Endodermal cell (in vitro differentiated cells): Measurements from ENCODE around the gene RAB28. TPM values are rescaled to one million over a fixed set of nuclear protein-coding genes. Genes with fewer than 3 reads are reported as not detected.

ENCODE experiments used
- DNase-seq: peaks from one replicate; pipeline ENCODE4 v3.0.0-alpha.2; 2017
- H3K27ac ChIP-seq: 2 replicates; pipeline ENCODE4 v1.5.1; 2013; ENCODE audit warnings: mild to moderate bottlenecking, low read depth, low read length, moderate library complexity
- H3K27me3 ChIP-seq: 2 replicates; pipeline ENCODE4 v1.6.1; 2013; ENCODE audit warnings: mild to moderate bottlenecking, low read length, moderate library complexity; ENCODE audit not compliant: insufficient read depth, control insufficient read depth, poor library complexity, severe bottlenecking
- H3K36me3 ChIP-seq: 2 replicates; pipeline ENCODE4 v1.7.0; 2013; ENCODE audit warnings: mild to moderate bottlenecking, low read length, moderate library complexity; ENCODE audit not compliant: control insufficient read depth, insufficient read depth
- H3K4me1 ChIP-seq: one replicate; pipeline ENCODE4 v1.7.0; 2013; ENCODE audit warnings: low read length; ENCODE audit not compliant: control insufficient read depth, insufficient read depth
- H3K4me3 ChIP-seq: 2 replicates; pipeline ENCODE4 v1.5.1; 2013; ENCODE audit warnings: mild to moderate bottlenecking, low read length, moderate library complexity
- H3K9ac ChIP-seq: 2 replicates; pipeline ENCODE4 v1.6.1; 2013; ENCODE audit warnings: mild to moderate bottlenecking, low read length, moderate library complexity; ENCODE audit not compliant: poor library complexity, severe bottlenecking; ENCODE audit errors: extremely low read depth
- H3K9me3 ChIP-seq: 2 replicates; pipeline ENCODE4 v1.6.1; 2013; ENCODE audit warnings: mild to moderate bottlenecking, low read length, moderate library complexity; ENCODE audit not compliant: control insufficient read depth
- H3K27ac Mint-ChIP-seq: 2 replicates; pipeline ENCODE4 v1.8.0; 2020; ENCODE audit warnings: mixed read lengths
- H3K27me3 Mint-ChIP-seq: 2 replicates; pipeline ENCODE4 v1.8.0; 2021; ENCODE audit warnings: mild to moderate bottlenecking, mixed read lengths; ENCODE audit not compliant: insufficient read depth
- H3K36me3 Mint-ChIP-seq: 2 replicates; pipeline ENCODE4 v1.8.0; 2020; ENCODE audit warnings: low read depth, mixed read lengths
- H3K4me1 Mint-ChIP-seq: 2 replicates; pipeline ENCODE4 v1.8.0; 2020; ENCODE audit warnings: mixed read lengths
- H3K4me3 Mint-ChIP-seq: 2 replicates; pipeline ENCODE4 v1.8.0; 2020; ENCODE audit warnings: mild to moderate bottlenecking, moderate library complexity, mixed read lengths
- H3K9me3 Mint-ChIP-seq: 2 replicates; pipeline ENCODE4 v1.8.0; 2020; ENCODE audit warnings: mild to moderate bottlenecking, mixed read lengths
- WGBS, 2 experiments: methylation state at CpG; one replicate each; pipeline versions ENCODE4 v1.1.5 to v1.1.7; 2013; ENCODE audit warnings: missing lambda C conversion rate in 2 of 2, mixed read lengths in 1 of 2; ENCODE audit not compliant: insufficient coverage in 1 of 2, insufficient read length in 1 of 2; 5-methylcytosine and 5-hydroxymethylcytosine counted together
- total RNA-seq, 2 donors: library from RNA; stranded (reverse); fragmentation: NEBNext Ultra II Directional in 1 of 2; extraction: Animal tissue kit (Norgen Biotek cat#: 25700) in 1 of 2; gene quantifications; 2 replicates in 1 of 2; 3 replicates in 1 of 2; pipeline ENCODE4 v1.2.1, GENCODE V29; 2021
- TF ChIP-seq, protein P1 (sequence below): fragments of 200-600 bp; sonication (generic); conservative IDR thresholded peaks from 2 replicates; pipeline ENCODE4 v1.5.0; 2021; ENCODE audit warnings: antibody characterized with exemption, mild to moderate bottlenecking

Gene RAB28
- total RNA-seq, 2 donors from 2014 or later: 24.6 to 25.7 TPM

DNA sequence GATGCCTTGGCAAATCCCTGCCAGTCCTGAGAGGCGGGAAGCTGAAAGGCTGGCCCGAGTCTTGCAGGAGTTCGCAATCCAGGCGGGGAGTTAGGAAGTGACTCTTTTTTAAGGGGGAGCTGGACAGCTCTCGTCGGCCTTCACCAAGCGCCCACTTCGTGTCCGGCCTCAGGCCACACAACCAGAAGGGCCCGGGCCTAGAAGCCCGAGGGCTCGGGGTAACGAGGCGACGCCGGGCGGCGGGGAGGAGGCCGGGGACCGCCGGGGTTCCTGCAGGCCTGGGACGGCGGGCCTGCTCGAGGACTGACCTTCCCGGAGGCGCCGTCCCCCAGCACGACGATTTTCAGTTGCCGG, 395 bp downstream of the RAB28 start:
- TF ChIP-seq, protein P1, sequence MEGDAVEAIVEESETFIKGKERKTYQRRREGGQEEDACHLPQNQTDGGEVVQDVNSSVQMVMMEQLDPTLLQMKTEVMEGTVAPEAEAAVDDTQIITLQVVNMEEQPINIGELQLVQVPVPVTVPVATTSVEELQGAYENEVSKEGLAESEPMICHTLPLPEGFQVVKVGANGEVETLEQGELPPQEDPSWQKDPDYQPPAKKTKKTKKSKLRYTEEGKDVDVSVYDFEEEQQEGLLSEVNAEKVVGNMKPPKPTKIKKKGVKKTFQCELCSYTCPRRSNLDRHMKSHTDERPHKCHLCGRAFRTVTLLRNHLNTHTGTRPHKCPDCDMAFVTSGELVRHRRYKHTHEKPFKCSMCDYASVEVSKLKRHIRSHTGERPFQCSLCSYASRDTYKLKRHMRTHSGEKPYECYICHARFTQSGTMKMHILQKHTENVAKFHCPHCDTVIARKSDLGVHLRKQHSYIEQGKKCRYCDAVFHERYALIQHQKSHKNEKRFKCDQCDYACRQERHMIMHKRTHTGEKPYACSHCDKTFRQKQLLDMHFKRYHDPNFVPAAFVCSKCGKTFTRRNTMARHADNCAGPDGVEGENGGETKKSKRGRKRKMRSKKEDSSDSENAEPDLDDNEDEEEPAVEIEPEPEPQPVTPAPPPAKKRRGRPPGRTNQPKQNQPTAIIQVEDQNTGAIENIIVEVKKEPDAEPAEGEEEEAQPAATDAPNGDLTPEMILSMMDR: no peak
- WGBS, 2 experiments: 0% methylated on average over 4 to 30 of the region's 30 CpGs
- peak overlapping the region; percentile 94 for H3K27ac Mint-ChIP-seq
- peaks cover 14% of the 10 kb centered on the region for H3K4me1 Mint-ChIP-seq
- H3K9me3 ChIP-seq: peaks cover 10% of the 10 kb centered on the region
- peaks cover 8% of the 10 kb centered on the region for H3K9me3 Mint-ChIP-seq
- peaks cover 3% of the 10 kb centered on the region for H3K27me3 Mint-ChIP-seq
- H3K27me3 ChIP-seq: no peaks in the 10 kb centered on the region
- H3K36me3 Mint-ChIP-seq: no peaks in the 10 kb centered on the region
- H3K4me3 ChIP-seq: peak overlapping the region; percentile 93
- H3K4me1 ChIP-seq: no peaks in the 10 kb centered on the region
- peaks cover under 1% of the 10 kb centered on the region for H3K36me3 ChIP-seq
- peak; percentile 87 for DNase-seq
- H3K4me3 Mint-ChIP-seq: peak overlapping the region; percentile 87
- peak overlapping the region; percentile 99 for H3K27ac ChIP-seq
- H3K9ac ChIP-seq: peak overlapping the region; percentile 69

DNA sequence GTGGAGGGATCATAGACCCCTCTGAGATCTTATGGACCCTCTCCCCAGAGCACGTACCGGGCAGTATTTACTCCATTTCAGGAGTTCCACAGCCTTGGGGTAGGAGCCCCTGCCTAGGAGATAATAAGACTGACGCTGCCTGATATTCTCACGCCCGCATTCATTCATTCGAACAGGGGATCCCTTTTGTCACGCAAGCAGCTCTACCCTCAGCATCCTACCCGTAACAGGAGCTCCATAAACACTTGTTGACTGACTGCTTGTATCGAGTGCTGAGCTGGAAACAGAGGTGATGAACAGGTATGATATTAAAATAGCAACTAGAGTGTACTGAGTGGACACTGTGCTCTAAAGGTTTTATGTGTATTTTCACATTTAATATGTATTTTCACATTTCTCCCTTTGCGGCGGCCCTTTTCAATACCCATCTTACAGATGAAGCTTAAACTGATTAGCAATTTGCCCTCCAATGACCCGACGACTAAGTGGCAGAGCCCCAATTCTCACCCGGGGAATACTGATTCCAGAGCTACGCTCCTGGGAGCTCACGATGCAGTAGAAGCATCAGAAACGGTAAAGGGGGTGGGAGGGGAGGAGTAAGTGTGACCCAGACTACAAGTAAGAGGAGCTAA, 888 bp downstream of the RAB28 start:
- Histone ChIP-seq H3K9ac (peak overlapping the region; percentile 69), H3K4me1 (no peaks in the 10 kb centered on the region), H3K27ac (peak overlapping the region; percentile 99), H3K9me3 (peaks cover 6% of the 10 kb centered on the region), H3K27me3 (no peaks in the 10 kb centered on the region), H3K4me3 (peak overlapping the region; percentile 93), H3K36me3 (peaks cover 6% of the 10 kb centered on the region)
- Mint-ChIP-seq H3K4me1 (peaks cover 14% of the 10 kb centered on the region), H3K4me3 (peak overlapping the region; percentile 87), H3K9me3 (peaks cover 8% of the 10 kb centered on the region), H3K27ac (peak overlapping the region; percentile 94), H3K27me3 (peaks cover 3% of the 10 kb centered on the region), H3K36me3 (no peaks in the 10 kb centered on the region)
- peak; percentile 60 for DNase-seq
- TF ChIP-seq, protein P1: no peak
- 3 to 4% methylated on average over 14 to 17 of the region's 17 CpGs for WGBS, 2 experiments

DNA sequence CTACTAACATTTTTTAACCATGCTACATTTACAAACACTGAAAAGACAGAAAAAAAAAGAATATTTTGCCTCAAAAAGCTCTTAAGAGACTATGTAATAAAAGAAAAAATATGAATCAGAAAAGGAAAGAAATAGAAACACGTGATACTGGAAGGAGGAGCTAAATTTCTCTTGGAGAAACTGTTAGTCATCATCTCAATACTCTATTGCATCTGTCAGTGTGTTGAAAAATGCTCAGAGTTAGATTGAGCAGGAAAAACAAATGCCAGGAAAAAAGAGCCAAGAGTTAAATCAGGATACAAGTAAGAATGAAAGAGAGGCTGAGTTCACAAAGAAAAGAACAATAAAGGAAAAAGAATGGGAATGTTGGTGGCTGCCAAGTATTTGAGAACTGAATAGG, 2.6 kb downstream of the RAB28 start:
- Histone ChIP-seq H3K27me3 (no peaks in the 10 kb centered on the region), H3K27ac (no peak overlapping the region), H3K4me1 (no peaks in the 10 kb centered on the region), H3K9ac (no peak overlapping the region), H3K4me3 (peak overlapping the region; percentile 93), H3K9me3 (no peaks in the 10 kb centered on the region), H3K36me3 (peaks cover 17% of the 10 kb centered on the region)
- H3K9me3 Mint-ChIP-seq: no peaks in the 10 kb centered on the region
- no peaks in the 10 kb centered on the region for H3K36me3 Mint-ChIP-seq
- no peak overlapping the region for H3K4me3 Mint-ChIP-seq
- no peaks in the 10 kb centered on the region for H3K27me3 Mint-ChIP-seq
- no peak overlapping the region for H3K27ac Mint-ChIP-seq
- TF ChIP-seq, protein P1: no peak
- WGBS, 2 experiments: 67% methylated on average over 1 of the region's 1 CpG; no CpG with 5 or more reads in 1 of the 2 experiments
- H3K4me1 Mint-ChIP-seq: peaks cover 14% of the 10 kb centered on the region
- DNase-seq: no peak
